Pons (tissue), 1 donor: ENCODE data around the gene LASP1NB.
"Not testable (repeated sequence)": the region's sequence is repeated elsewhere in the genome, so short reads cannot be mapped to it uniquely, and the experiment has no call there.

Experiments used
- DNase-seq: peaks from one replicate; pipeline ENCODE4 v3.0.0-alpha.2; 2016; ENCODE audit warnings: low spot score

Gene LASP1NB

DNA sequence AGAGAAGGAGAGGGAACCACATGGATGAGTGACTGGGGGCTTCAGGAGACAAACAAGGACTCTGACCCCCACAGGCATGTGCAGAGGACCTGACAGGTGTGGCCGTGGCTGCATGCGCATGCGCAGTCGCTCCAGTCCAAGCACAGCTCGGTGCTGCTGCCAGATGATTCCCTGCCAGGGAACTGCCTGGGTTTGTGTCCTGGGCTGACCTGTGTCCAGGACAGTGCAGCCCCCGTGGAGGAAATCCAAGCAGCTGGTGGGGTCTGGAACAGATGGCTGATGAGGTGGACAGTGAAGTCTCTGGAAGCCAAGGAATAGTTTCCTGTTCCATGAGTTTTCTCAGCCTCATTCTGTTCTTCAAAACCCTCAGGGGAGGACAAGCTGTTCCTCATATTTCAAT lies 28.2 kb upstream of the LASP1NB start:
- DNase-seq = peak; percentile 24

DNA sequence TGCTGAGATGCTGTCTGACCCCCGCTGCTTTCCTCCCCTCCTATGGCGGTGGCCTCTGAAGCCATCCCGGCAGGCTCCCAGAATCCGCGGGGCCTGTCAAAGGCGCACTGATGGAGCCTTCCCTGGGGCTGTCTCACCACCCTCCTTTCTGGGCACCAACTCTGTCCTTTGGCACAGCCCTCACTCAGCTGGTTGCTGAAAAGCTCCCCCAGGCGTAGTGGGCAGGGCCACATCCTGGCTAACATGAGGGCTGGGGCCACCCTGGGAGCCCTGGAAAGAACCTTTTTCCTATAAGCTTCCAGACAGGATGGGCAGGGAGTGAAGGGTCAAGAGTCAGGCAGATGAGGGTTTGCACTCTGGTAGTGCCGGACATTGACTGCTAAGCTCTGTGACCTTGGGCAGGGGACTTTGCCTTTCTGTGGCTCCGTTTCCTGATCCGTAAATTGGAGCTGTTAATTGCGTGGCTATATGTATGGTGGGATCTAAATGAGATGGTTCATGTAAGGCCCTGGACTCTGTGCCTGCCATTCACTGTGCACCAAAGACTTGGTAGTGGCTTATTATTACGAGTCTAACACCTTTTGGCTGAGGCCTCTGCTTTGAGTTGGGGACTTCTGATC lies 27.6 kb upstream of the LASP1NB start:
- peak; percentile 30 for DNase-seq

DNA sequence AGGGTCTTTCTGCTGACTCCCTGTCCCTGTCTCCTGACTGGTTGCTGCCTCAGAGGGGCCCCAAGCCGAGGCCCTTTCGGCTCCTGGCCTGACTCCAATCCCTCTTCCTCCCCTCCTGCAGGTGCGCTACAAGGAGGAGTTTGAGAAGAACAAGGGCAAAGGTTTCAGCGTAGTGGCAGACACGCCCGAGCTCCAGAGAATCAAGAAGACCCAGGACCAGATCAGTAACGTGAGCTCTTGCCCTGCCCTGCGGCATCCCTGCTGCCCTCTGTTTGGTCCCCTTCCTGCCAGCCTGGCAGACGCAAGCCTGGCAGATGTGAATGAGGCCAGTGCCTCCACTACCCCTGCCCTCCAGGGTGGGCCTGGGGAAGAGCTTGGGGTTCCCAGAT lies 27.1 kb upstream of the LASP1NB start:
- DNase-seq = no peak

DNA sequence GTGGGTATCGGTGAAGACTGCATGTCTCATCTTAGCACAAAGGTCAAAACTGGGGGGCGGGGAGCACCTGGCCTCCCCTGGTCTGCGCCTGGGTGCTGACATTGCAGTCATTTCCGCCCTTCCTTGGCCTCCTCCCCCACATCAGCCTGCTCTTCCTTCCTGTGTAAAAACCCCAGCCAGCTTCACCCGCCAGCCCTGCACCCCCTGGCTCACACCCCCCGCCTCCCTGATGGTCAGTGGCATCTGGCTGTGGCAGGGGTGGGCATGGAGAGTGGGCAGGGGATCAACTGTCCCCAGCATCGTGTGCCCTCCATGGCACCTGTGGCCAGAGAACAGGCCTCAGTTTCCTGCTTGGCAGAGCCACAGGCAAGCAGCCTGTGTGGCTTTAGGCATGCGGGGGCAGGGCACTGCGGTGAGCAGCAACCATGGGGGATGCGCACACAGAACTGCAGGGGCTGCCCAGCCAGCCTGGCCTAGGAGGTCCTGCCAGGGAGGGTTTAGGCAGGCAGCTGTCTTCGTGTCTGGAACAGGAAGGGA lies 26.5 kb upstream of the LASP1NB start:
- DNase-seq = no peak

DNA sequence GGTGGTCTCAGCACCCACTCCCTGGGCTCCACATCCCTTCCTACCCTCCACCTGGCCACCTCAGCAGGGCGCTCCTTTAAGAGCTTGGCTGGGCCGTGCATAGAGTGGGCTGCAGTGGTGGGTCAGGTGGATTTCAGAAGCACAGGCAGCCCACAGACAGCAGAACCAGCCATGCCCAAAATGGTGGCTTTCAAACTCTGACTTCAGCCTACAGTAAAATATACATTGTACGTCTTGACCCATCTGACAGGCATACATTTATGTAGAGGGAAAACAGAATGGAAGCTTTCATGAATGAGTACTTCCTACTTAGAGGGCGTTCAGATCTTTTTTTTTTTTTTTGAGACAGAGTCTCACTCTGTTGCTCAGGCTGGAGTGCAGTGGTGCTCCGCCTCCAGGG lies 26.0 kb upstream of the LASP1NB start:
- DNase-seq = no peak

DNA sequence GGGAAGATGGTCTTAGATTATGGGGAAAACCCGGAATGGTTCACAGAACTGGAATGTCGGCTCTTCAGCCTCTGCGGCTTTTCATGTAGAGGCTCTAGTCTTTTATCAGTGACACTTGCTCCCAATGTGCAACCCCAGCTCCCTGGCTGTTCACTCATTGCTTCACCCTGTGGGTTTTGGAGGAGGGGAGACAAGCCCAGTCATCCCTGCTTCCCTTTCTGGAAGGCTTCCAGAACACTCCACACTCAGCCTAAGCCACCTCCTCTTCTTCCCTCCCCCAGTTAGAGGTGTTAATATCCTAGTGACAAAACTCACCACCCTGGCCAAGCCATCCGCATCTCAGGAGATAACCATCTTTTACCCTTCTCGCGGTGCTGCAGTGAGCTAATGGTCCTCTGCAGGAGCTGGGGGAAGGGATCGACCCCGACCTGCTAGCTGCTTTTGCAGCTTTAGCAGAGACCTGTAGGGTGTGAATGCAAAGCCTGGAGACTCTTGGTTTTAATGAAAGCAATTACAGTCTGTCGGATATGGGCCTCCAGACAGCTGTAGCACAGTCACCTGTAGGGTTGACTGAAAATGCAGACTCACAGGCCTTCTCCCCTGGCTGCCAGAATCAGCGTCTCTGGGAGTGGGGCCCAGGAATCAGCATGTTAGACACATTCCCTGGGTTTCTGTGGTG lies 24.3 kb upstream of the LASP1NB start:
- peak; percentile 22 for DNase-seq

DNA sequence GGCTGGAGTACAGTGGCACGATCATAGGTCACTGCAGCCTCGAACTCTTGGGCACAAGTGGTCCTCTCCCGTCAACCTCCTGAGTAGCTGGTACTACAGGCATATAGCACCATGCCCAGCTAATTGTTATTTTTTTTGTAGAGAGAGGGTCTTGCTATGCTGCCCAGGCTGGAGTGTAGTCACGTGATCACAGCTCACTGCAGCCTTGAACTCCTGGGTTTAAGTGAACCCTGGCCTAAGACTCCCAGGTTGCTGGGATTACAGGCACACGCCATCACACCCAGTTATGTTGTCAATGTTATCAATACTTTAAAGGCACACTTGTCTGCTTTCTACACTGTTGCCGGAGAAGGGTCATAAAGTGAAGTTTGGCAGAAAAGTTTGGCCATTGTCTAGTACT lies 22.0 kb upstream of the LASP1NB start:
- DNase-seq = no peak

DNA sequence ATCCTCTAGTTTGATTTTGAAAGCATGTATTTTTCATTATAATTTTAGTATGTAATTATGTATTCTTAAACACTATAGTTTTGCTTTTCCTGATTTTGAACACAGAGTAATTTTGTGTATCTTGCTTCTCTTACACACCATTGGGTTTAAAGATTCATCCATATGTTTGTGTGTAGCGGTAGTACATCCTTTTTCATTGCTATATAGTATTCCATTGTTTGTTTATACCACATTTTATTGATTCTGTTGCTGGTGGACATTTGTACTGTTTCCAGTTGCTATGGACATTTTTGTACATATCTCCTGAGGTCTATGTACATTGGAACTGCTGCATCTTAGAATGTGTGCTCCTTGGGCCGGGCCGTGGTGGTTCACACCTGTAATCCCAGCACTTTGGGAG lies 20.5 kb upstream of the LASP1NB start:
- DNase-seq = no peak

DNA sequence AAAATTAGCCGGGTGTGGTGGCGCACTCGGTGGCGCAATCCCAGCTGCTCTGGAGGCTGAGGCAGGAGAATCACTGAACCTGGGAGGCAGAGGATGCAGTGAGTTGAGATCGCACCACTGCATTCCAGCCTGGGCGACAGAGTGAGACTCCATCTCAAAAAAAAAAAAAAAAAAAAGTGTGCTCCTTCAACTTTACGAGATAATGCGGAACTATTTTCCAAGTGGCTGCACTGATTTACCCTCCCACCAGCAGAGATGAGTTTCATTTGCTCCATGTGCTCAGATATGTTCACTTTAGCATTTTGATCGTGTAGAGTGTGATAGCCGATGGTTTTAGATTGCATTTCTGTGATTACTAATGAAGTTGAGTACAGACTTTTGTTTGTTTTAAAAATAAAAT lies 20.0 kb upstream of the LASP1NB start:
- no peak for DNase-seq

DNA sequence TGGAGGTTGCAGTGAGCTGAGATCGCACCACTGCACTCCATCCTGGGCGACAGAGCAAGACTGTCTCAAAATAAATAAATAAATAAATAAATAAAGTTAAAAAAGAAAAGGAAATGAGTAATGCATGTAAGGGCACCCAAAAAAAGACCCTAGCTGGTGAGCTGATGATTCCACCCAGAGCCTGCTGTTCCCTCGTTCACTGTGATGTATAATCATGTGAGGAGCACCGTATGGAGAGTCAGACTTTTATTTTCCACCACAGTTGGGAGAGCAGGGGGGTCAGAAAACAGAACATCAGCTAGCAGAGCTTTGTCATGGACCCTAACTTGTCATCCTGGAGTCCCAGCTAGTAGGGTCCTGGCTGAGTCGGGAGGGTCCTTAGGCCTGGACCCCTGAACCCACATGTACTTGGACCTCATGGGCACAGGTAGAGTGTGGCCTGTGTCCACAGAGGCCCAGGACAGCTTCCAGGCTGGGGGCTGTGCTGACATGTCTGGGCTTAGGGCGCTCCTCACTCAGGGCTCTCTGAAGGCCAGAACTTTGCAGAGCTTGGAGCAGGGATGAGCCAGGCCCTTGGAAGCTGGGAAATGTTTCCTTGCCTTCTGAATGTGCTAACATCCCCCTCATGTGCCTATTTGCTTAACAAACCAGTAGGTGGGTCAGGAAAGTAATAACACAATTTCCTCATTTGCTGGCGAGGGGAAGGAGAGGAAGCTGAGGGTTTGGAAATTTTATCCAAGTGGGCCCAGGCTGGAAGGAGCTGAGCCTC lies 18.8 kb upstream of the LASP1NB start:
- DNase-seq = no peak

DNA sequence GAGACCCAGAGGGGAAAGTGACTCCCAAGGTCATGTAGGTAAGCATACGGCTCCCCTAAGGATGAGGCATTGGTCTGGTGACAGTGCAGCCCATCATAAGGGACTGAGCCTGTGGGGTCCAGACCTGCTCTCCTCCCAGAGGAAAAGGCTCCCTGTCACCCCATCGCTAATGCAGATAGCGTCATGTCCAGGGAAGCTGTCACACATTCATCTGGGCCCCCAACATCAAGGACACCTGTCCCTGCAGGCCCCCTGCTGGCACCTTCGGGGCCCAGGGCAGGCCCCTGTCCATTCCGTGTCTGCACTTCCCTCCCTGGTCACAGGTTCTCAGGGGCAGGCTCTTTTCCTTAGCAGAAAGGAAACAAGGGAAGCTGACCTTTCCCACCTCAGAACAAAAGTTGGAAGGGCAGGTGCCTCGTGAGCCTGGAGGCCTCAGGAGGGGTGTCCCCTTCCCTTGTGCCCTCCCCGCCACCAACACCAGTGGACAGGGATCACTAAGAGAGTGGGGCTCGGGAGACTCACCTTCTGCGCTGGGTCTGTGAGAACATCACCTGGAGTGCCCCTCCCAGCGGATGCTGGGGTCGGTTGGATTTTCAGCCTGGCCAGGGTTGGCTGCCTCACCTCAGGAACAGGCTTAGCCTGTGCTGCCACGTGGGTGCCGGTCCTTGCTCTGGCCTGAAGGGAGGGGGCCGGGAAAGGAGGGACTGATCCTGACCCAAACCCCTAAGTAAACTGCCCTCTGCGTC lies 17.3 kb upstream of the LASP1NB start:
- DNase-seq = no peak

DNA sequence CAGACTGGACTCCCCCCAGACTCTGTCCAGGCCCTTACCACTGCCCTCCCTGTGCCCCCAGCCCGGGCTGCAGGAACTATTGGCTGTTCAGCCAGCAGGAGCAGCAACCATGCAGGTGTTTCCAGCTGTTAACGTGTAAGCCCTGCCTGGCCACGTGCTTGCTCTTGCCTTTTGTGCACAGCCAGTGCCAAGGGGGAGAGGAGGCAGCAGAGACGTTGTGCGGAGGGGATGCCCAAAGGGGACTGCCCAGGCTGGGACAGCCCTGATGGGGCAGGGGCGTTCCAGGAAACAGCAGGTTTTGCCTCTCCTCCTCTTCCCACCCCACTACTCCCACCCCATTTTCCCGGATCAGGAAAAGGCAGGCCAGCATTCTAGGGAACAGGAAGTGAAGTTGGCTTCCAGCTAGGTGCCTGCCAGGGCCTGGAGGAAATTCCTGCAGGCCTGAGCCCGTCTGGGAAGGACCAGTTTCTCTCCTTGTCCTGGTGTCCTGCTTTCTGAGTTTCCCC lies 16.7 kb upstream of the LASP1NB start:
- no peak for DNase-seq

DNA sequence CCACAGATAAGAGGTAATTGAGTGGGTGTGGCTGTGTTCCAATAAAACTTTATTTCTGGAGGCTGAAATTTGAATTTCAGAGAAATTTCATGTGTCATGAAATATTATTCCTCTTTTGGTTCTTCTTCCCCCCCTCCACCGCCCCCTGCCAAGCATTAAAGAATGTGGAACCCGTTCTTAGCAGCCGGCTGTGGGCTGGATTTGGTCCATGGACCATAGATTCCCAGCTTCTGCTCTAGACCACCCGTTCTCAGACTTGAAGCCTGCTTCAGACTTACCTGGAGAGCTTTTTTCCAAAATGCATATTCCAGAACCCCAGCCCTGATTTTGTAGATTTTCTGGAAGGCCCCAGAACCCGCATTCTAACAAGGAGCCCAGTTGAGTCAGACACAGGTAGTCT lies 15.1 kb upstream of the LASP1NB start:
- no peak for DNase-seq

DNA sequence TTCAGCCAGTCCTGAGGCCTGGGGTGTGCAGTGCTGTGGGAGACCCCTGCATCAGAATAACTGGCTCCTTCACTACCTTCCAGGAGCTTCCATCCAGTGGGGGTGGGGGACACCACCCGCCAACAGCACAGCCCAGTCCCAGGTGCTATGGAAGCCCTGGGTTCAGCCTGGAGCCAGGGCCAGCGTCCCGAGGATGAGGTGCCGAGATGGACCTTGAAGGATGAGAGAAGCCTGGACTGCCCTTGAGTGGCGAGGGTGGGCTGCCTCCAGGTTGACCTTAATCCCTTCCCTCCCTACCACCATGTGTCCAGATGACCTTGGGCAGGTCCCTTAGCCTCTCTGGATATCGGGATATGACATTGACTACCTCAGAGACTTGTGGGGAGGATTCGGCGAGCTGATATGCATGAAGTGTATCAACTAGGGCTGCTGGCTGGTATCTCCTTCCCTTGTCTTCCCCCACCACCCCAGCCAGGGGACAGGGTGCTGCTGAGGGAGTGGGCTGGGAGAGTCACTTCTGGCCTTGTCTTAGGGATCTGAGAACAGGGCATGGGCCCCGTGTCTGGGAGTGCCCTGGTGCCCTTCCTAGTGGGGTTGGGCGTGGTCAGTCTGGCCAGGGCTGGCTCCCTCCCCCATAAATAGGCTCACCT lies 14.2 kb upstream of the LASP1NB start:
- DNase-seq = no peak

DNA sequence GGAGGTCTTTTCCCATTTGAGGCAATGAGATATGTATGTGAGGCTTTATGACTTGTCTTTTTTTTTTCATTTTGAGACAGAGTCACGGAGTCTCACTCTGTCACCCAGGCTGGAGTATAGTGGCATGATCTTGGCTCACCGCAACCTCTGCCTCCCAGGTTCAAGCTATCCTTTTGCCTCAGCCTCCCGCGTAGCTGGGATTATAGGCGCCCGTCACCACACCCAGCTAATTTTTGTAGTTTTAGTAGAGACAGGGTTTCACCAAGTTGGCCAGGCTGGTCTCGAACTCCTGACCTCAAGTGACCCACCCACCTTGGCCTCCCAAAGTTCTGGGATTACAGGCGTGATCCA lies 13.7 kb upstream of the LASP1NB start:
- not testable (repeated sequence) for DNase-seq

DNA sequence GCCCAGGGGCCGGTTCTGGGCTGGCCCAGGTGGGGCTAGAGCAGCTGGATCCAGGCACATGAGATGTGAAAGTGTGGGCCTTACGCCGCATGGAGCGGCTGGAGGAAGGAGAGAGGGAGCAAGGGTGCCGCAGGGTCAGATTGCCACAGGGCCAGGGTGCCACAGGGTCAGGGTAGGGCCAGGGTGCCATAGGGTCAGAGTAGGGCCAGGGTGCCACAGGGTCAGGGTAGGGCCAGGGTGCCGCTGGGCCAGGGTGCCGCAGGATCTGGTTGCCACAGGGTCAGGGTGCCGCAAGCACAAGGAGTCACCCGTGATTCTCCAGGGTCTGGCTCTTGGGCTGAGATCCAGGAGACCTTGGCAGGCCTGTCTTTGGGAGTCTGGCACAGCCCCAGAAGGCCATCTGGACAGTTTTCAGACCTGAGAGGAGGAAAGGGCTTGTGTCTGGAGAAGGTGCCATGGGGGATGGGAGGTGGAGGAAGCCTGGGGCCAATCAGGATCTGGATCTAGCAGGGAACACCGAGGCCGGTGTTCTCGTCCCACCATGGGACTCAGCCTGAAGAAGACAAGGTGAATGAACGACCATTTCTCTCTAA lies 13.1 kb upstream of the LASP1NB start:
- DNase-seq = no peak

DNA sequence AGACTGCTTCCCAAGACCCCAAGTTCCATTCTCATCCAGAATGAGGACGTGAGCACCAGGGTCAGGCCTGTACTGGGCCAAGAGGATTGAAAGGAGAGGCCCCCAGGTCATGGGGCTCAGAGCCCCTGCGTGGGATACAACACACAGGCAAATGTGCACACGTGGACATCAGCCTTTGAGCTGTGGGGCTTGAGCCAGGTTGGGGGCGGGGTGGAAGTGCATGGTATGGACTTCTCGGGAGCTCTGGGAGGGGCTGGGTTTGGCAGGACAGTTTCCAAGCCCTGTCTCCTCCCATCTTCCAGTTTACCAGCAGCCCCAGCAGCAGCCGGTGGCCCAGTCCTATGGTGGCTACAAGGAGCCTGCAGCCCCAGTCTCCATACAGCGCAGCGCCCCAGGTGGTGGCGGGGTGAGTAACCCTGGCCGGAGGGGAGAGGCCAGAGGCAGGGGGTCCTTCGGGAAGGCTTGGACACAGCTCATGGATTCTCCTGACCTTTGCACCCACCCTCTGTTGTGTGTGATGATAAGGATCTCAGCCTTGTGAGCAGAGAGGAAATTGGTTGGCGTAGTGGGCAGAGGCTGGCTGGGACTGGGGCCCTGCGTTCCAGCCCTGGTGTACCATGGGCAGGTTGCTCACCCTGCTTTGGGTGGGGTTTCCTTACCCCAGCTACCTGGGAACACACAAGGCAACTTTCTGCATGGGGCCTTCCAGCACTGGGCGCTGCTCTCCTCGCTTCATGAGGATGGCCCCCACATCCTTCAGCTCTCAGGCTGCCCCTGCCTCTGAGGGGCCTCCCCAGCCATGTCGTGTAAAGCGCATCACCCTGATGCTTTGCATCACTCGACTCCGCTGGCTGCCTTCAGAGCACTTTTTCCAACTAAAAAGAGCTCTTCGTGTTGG lies 10.4 kb upstream of the LASP1NB start:
- DNase-seq = no peak

DNA sequence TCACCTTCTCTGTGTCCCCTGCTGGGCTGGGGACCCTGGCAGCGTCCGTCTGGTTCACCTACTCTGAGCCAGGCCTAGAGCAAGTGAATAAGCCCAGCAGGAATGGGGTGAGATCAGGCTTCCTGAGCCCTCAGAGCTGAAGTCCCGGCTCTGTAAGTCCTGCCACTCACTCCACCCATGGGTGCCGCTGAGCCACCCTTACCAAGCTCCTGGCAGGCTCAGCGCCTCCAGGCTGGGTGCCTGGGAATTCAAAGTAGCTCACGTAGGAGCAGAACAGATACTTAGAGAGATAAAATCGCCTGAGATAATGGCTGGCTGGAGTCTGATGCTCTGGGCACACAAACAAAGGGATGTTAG lies 9.8 kb upstream of the LASP1NB start:
- DNase-seq = no peak

DNA sequence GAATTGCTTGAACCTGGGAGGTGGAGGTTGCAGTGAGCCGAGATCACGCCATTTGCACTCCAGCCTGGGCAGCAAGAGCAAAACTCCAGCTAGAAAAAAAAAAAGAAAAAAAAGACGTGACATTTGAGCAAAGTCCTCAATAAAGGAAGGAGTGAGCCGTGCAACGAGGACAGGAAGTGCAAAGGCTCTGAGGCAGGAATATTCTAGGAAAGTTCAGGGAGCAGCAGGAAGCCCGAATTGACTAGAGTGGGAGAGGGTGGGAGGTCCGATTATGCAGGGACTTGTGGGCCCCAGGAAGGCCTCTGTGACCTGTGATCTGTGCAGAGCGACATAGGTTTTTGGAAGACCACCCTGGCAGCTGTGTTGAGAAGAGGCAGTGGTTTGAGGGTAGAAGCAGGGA lies 8.6 kb upstream of the LASP1NB start:
- DNase-seq = no peak

DNA sequence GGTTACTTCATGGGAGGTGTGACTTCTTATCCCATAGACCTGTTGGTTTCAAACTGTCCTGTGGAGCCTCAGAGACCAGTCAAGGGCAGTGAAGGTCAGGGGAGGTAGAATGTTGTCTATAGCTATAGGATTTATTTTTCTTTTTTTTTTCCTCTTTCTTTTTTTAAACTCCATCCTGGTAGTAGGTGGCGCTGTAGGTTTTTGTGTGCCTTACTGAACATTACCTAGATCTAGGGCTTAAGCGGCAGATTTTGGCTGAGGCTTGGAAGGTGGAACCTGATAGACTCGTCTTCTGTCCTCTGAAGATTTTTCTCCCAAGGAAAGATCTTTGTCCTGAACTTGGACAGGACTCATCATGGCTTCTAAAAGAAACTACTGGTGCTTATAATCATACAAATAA lies 8.2 kb upstream of the LASP1NB start:
- DNase-seq = no peak
